ENCODE results near the gene SPRN.

Gene SPRN

DNA sequence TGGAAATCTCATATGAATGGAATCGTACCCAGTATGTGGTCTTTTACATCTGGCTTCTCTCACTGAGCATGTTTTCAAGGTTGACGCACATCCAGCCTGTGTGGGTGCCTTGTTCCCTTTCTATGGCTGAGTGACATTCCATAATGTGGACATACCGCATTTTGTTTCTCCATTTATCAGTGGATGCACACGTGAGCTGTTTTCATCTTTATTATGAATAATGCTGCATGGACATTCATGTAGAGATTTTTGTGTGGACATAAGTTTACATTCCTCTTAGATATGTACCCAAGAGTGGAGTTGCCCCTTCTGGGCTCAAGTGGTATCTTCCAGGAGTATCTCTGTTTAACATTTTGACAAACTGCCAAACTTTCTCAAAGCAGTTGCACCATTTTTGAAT, 28.0 kb upstream of the SPRN start:
- TF ChIP-seq POLR2AphosphoS5 (IDR thresholded peaks at IDR 0.05; ENCODE audit: low read depth) (no peak), SPI1 (IDR thresholded peaks at IDR 0.05; ENCODE audit: borderline replicate concordance, low read depth) (no peak), GABPA (IDR thresholded peaks at IDR 0.05; ENCODE audit: low read depth) (no peak)
- TF ChIP-seq, protein P1, sequence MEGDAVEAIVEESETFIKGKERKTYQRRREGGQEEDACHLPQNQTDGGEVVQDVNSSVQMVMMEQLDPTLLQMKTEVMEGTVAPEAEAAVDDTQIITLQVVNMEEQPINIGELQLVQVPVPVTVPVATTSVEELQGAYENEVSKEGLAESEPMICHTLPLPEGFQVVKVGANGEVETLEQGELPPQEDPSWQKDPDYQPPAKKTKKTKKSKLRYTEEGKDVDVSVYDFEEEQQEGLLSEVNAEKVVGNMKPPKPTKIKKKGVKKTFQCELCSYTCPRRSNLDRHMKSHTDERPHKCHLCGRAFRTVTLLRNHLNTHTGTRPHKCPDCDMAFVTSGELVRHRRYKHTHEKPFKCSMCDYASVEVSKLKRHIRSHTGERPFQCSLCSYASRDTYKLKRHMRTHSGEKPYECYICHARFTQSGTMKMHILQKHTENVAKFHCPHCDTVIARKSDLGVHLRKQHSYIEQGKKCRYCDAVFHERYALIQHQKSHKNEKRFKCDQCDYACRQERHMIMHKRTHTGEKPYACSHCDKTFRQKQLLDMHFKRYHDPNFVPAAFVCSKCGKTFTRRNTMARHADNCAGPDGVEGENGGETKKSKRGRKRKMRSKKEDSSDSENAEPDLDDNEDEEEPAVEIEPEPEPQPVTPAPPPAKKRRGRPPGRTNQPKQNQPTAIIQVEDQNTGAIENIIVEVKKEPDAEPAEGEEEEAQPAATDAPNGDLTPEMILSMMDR (IDR thresholded peaks at IDR 0.05; ENCODE audit: insufficient read depth, low read length), result no peak
- TF ChIP-seq, protein P2, sequence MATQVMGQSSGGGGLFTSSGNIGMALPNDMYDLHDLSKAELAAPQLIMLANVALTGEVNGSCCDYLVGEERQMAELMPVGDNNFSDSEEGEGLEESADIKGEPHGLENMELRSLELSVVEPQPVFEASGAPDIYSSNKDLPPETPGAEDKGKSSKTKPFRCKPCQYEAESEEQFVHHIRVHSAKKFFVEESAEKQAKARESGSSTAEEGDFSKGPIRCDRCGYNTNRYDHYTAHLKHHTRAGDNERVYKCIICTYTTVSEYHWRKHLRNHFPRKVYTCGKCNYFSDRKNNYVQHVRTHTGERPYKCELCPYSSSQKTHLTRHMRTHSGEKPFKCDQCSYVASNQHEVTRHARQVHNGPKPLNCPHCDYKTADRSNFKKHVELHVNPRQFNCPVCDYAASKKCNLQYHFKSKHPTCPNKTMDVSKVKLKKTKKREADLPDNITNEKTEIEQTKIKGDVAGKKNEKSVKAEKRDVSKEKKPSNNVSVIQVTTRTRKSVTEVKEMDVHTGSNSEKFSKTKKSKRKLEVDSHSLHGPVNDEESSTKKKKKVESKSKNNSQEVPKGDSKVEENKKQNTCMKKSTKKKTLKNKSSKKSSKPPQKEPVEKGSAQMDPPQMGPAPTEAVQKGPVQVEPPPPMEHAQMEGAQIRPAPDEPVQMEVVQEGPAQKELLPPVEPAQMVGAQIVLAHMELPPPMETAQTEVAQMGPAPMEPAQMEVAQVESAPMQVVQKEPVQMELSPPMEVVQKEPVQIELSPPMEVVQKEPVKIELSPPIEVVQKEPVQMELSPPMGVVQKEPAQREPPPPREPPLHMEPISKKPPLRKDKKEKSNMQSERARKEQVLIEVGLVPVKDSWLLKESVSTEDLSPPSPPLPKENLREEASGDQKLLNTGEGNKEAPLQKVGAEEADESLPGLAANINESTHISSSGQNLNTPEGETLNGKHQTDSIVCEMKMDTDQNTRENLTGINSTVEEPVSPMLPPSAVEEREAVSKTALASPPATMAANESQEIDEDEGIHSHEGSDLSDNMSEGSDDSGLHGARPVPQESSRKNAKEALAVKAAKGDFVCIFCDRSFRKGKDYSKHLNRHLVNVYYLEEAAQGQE (IDR thresholded peaks at IDR 0.05; ENCODE audit: insufficient replicate concordance, low read depth), result no peak
- H3K27me3 ChIP-seq (ENCODE audit: insufficient read depth, poor library complexity, severe bottlenecking), result no peaks in the 10 kb centered on the region
- no peak for DNase-seq (ENCODE audit: low read depth in 1 of 2, low spot score in 1 of 2)
- H3K27ac ChIP-seq (replicated peaks), result no peak overlapping the region
- no peak overlapping the region for H3K4me3 ChIP-seq (replicated peaks; ENCODE audit: insufficient read depth, low read length)

DNA sequence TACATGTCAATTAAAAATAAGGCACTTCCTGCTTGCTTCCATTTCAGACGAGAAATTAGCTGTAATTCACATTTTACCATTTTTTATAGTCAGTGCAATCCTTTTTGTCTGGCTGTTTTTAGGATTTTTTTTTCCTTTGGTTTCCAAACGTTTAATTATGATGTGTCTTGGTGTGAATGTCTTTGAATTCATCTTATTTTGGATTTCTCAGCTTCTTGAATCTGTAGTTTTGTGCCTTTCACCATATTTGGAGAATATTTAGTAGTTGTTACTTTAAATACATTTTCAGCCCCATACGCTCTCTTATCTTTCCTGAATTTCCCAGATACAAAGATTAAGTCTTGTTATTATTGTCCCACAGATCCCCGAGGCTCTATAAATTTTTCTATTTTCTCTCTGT, 26.9 kb upstream of the SPRN start:
- H3K4me3 ChIP-seq (replicated peaks; ENCODE audit: insufficient read depth, low read length), result no peak overlapping the region
- DNase-seq (ENCODE audit: low read depth in 1 of 2, low spot score in 1 of 2), result no peak
- H3K27me3 ChIP-seq (ENCODE audit: insufficient read depth, poor library complexity, severe bottlenecking), result no peaks in the 10 kb centered on the region
- no peak overlapping the region for H3K27ac ChIP-seq (replicated peaks)
- TF ChIP-seq GABPA (IDR thresholded peaks at IDR 0.05; ENCODE audit: low read depth) (no peak), SPI1 (IDR thresholded peaks at IDR 0.05; ENCODE audit: borderline replicate concordance, low read depth) (no peak), POLR2AphosphoS5 (IDR thresholded peaks at IDR 0.05; ENCODE audit: low read depth) (no peak)
- TF ChIP-seq, protein P2 (IDR thresholded peaks at IDR 0.05; ENCODE audit: insufficient replicate concordance, low read depth), result no peak
- TF ChIP-seq, protein P1 (IDR thresholded peaks at IDR 0.05; ENCODE audit: insufficient read depth, low read length), result no peak

DNA sequence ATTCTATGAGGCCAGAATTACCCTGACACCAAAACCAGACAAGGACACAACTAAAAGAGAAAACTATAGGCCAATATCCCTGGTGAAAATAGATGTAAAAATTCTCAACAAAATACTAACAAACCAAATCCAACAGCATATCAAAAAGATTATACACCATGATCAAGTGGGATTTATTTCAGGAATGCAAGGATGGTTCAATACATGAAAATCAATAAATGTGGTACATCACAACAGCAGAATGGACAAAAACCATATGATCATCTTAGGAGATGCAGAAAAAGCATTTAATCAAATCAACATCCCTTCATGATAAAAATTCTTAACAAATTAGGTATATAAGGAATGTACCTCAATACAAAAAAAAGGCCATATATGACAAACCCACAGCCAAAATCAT, 23.7 kb upstream of the SPRN start:
- DNase-seq (ENCODE audit: low read depth in 1 of 2, low spot score in 1 of 2), result no peak
- TF ChIP-seq, protein P2 (IDR thresholded peaks at IDR 0.05; ENCODE audit: insufficient replicate concordance, low read depth), result no peak
- TF ChIP-seq SPI1 (IDR thresholded peaks at IDR 0.05; ENCODE audit: borderline replicate concordance, low read depth), result no peak
- TF ChIP-seq GABPA (IDR thresholded peaks at IDR 0.05; ENCODE audit: low read depth), result no peak
- TF ChIP-seq POLR2AphosphoS5 (IDR thresholded peaks at IDR 0.05; ENCODE audit: low read depth), result no peak
- TF ChIP-seq, protein P1 (IDR thresholded peaks at IDR 0.05; ENCODE audit: insufficient read depth, low read length), result no peak
- Histone ChIP-seq H3K27ac (replicated peaks) (no peak overlapping the region), H3K27me3 (ENCODE audit: insufficient read depth, poor library complexity, severe bottlenecking) (no peaks in the 10 kb centered on the region), H3K4me3 (replicated peaks; ENCODE audit: insufficient read depth, low read length) (no peak overlapping the region)
